Hepatocyte (in vitro differentiated cells): ENCODE results near the gene SIL1.

Experiments
- CTCF ChIP-seq: fragments of 200-600 bp; sonication (generic); IDR thresholded peaks from 2 replicates; pipeline ENCODE4 v1.5.1; 2016; ENCODE audit warnings: antibody characterized with exemption, mild to moderate bottlenecking; ENCODE audit not compliant: poor library complexity
- EZH2 ChIP-seq: fragments of 200-600 bp; sonication (generic); IDR thresholded peaks from 2 replicates; pipeline ENCODE4 v1.6.1; 2016; ENCODE audit warnings: antibody characterized with exemption, mild to moderate bottlenecking, borderline replicate concordance
- EZH2phosphoT487 ChIP-seq: fragments of 200-600 bp; sonication (generic); IDR thresholded peaks from one replicate; pipeline ENCODE4 v1.6.1; 2018; ENCODE audit warnings: antibody characterized with exemption, mild to moderate bottlenecking, low read depth, moderate library complexity; ENCODE audit not compliant: unreplicated experiment, severe bottlenecking

- TF ChIP-seq CTCF (no peak), EZH2 (no peak), EZH2phosphoT487 (no peak)
These were observed 41.4 kb downstream of the SIL1 start for GRCh38 chr5:139156814-139157213.
